ENCODE data around the gene SHROOM3. TPM values are rescaled to one million over a fixed set of nuclear protein-coding genes. Genes with fewer than 3 reads are reported as not detected.

SHROOM3 gene
- total RNA-seq, 1 experiment from 2014 or later: 27.6 TPM

GRCh38 chr4:76550966-76551780, 116.1 kb downstream of the SHROOM3 start:
- Histone ChIP-seq H3K14ac (ENCODE audit: insufficient read depth, low read length) (no peak overlapping the region), H3K79me2 (ENCODE audit: insufficient read depth, low read length) (no peaks in the 10 kb centered on the region), H3K9me3 (ENCODE audit: control insufficient read depth, low read depth, low read length) (no peaks in the 10 kb centered on the region), H2BK12ac (ENCODE audit: insufficient read length, low read depth, low read length) (no peak overlapping the region), H3K27me3 (ENCODE audit: insufficient read depth, low read length) (no peaks in the 10 kb centered on the region), H4K8ac (replicated peaks; ENCODE audit: insufficient read length, low read depth, low read length) (no peak overlapping the region), H3T11ph (ENCODE audit: low read length) (no peak overlapping the region), H4K20me1 (ENCODE audit: control insufficient read depth, insufficient read depth, insufficient read length) (no peaks in the 10 kb centered on the region), H3K27ac (ENCODE audit: insufficient read length, low read depth, low read length) (no peak overlapping the region), H2BK20ac (ENCODE audit: low read depth, low read length, poor library complexity, severe bottlenecking) (no peak overlapping the region), H3K9ac (ENCODE audit: extremely low read depth, insufficient read length, low read length) (no peak overlapping the region), H4K91ac (ENCODE audit: insufficient read length, low read depth, low read length) (no peak overlapping the region), H2AFZ (ENCODE audit: low read length) (no peak overlapping the region), H4K5ac (ENCODE audit: insufficient read length, low read depth, low read length) (no peak overlapping the region), H3K4me2 (ENCODE audit: insufficient read depth, insufficient read length, low read length) (no peak overlapping the region), H3K4ac (ENCODE audit: low read depth, low read length) (no peak overlapping the region), H3K18ac (ENCODE audit: insufficient read length, low read depth, low read length) (no peak overlapping the region), H2BK15ac (ENCODE audit: low read depth, low read length) (no peak overlapping the region), H2BK5ac (ENCODE audit: insufficient read length, low read length) (no peak overlapping the region), H2BK120ac (ENCODE audit: low read depth, low read length, poor library complexity, severe bottlenecking) (no peak overlapping the region), H3K23ac (ENCODE audit: insufficient read length, low read depth, low read length) (no peak overlapping the region), H3K79me1 (ENCODE audit: insufficient read depth, low read depth, low read length, poor library complexity, severe bottlenecking) (no peaks in the 10 kb centered on the region), H2AK5ac (ENCODE audit: insufficient read length, low read length) (no peak overlapping the region), H3K56ac (ENCODE audit: insufficient read length, low read depth, low read length) (no peak overlapping the region), H3K23me2 (ENCODE audit: insufficient read length, low read depth, low read length, poor library complexity, severe bottlenecking) (no peaks in the 10 kb centered on the region), H3K4me1 (ENCODE audit: insufficient read depth, low read length) (peaks cover 2% of the 10 kb centered on the region; the same call in 1 of the 2 replicates)
- no CpG with 5 or more reads among the region's 8 CpGs for WGBS (ENCODE audit: extremely low coverage, insufficient read length, low lambda C conversion rate)
- peaks cover 10 to 11% of the 10 kb centered on the region in 2 experiments; a peak in 4 of 5 replicates for H3K9me3 Mint-ChIP-seq
- no peak for TF ChIP-seq CTCF (conservative IDR thresholded peaks at IDR 0.05)
- no peak for DNase-seq
- no peak overlapping the region for H3K4me3 Mint-ChIP-seq
- H3K27ac Mint-ChIP-seq: no peak overlapping the region; a peak in 1 of 7 replicates
- peaks cover 20 to 24% of the 10 kb centered on the region in 2 experiments for H3K4me1 Mint-ChIP-seq
- H3K36me3 Mint-ChIP-seq (ENCODE audit: insufficient read depth in 1 of 3, low read depth in 3 of 3): peaks cover 6 to 20% (median 7%) of the 10 kb centered on the region in 3 experiments; a peak in 5 of 7 replicates
- H3K27me3 Mint-ChIP-seq (ENCODE audit: low read depth): no peaks in the 10 kb centered on the region
